K562 (cell line): ENCODE results near the gene GUK1. TPM values are rescaled to one million over a fixed set of nuclear protein-coding genes. Genes with fewer than 3 reads are reported as not detected.

Experiments used
- ADNP ChIP-seq: fragments of 200-800 bp; sonication (Bioruptor generic); IDR thresholded peaks from 2 replicates; pipeline ENCODE4 v1.6.1; 2016; ENCODE audit warnings: missing genetic modification characterization, missing compliant biosample characterization
- ATF2 ChIP-seq: sonication (generic); formaldehyde crosslinking; IDR thresholded peaks from 2 replicates; pipeline ENCODE4 v1.8.1; 2022; ENCODE audit warnings: missing genetic modification reagents
- ATF4 ChIP-seq: fragments of 450-650 bp; formaldehyde crosslinking; IDR thresholded peaks from 2 replicates; pipeline ENCODE4 v1.4.0; 2022; ENCODE audit warnings: mild to moderate bottlenecking, moderate library complexity
- CEBPZ ChIP-seq: fragments of 150-350 bp; IDR thresholded peaks from 2 replicates; pipeline ENCODE4 v1.6.1; 2014; ENCODE audit warnings: low read depth, mild to moderate bottlenecking, low read length, borderline replicate concordance
- EHMT2 ChIP-seq: fragments of 450-650 bp; IDR thresholded peaks from 2 replicates; pipeline ENCODE4 v1.6.1; 2018; ENCODE audit warnings: antibody characterized with exemption
- ELF1 ChIP-seq: fragments of 200-800 bp; sonication (Bioruptor generic); IDR thresholded peaks from 2 replicates; pipeline ENCODE4 v1.6.1; 2016; ENCODE audit warnings: missing genetic modification characterization, missing compliant biosample characterization
- FOXA1 ChIP-seq: fragments of 450-650 bp; IDR thresholded peaks from 2 replicates; pipeline ENCODE4 v1.6.1; 2016; ENCODE audit warnings: mild to moderate bottlenecking, borderline replicate concordance
- GMEB1 ChIP-seq: fragments of 250-450 bp; sonication (Bioruptor Pico); IDR thresholded peaks from 2 replicates; pipeline ENCODE4 v1.4.0; 2020; ENCODE audit warnings: mild to moderate bottlenecking
- HBP1 ChIP-seq: fragments of 450-650 bp; formaldehyde crosslinking; IDR thresholded peaks from 2 replicates; pipeline ENCODE4 v1.4.0; 2022; ENCODE audit warnings: missing genetic modification characterization
- MEF2A ChIP-seq: IDR thresholded peaks from 2 replicates; pipeline ENCODE4 v1.6.1; 2011; ENCODE audit warnings: low read depth, mild to moderate bottlenecking, low read length, moderate library complexity; ENCODE audit not compliant: control insufficient read depth
- MTA1 ChIP-seq: fragments of 450-650 bp; IDR thresholded peaks from 2 replicates; pipeline ENCODE4 v1.6.1; 2017; ENCODE audit warnings: borderline replicate concordance
- POLR2G ChIP-seq: fragments of 200-400 bp; formaldehyde crosslinking; IDR thresholded peaks from 2 replicates; pipeline ENCODE4 v1.6.1; 2017; ENCODE audit warnings: low read depth, mild to moderate bottlenecking, antibody characterized with exemption, low read length, moderate library complexity
- PRMT5 ChIP-seq: sonication (generic); formaldehyde crosslinking; IDR thresholded peaks from 2 replicates; pipeline ENCODE4 v1.5.0; 2020; ENCODE audit warnings: missing genetic modification reagents
- TRIM28 ChIP-seq: fragments of 450-650 bp; IDR thresholded peaks from 2 replicates; pipeline ENCODE4 v1.6.1; 2017
- ZNF449 ChIP-seq: fragments of 250-450 bp; sonication (Bioruptor Pico); IDR thresholded peaks from 2 replicates; pipeline ENCODE4 v1.8.0; 2022; ENCODE audit warnings: moderate library complexity, mild to moderate bottlenecking, inconsistent platforms
- ZNF507 ChIP-seq: conservative IDR thresholded peaks from 2 replicates; pipeline ENCODE4 v1.6.1; 2017; ENCODE audit warnings: missing genetic modification characterization, missing compliant biosample characterization
- ZNF589 ChIP-seq: fragments of 200-800 bp; sonication (Bioruptor generic); IDR thresholded peaks from 2 replicates; pipeline ENCODE4 v1.6.1; 2016; ENCODE audit warnings: low read depth, missing genetic modification characterization, missing compliant biosample characterization
- polyA plus RNA-seq, 8 experiments: library from polyadenylated mRNA; depleted of rRNA in 4 of 8; stranded (reverse) in 5 of 8; unstranded in 3 of 8; fragments of >200 nt; fragmentation: Nextera tagmentation in 2 of 8; fragmentation: Illumina TruSeq in 1 of 8; extraction: Ambion mirVana in 2 of 8; extraction: Trizol in 1 of 8; gene quantifications; 2 replicates each; pipeline versions ENCODE4 v1.2.1 to v1.2.3, GENCODE V29; 2011 to 2014; ENCODE audit warnings: inconsistent platforms in 1 of 8, missing spikeins in 1 of 8
- total RNA-seq, 7 experiments: library from RNA; depleted of rRNA in 6 of 7; stranded (reverse); fragments of >200 nt in 6 of 7; fragmentation: Illumina TruSeq in 2 of 7; extraction: Trizol in 2 of 7; gene quantifications; 2 replicates each; pipeline versions ENCODE4 v1.2.1 to v1.2.3, GENCODE V29; 2011 to 2021; ENCODE audit warnings: low replicate concordance in 1 of 7

Gene GUK1
- total and polyA plus RNA-seq, 9 of the 15 experiments (the other 6 are each of a cell fraction or from before 2014, with no cell fraction given) = 7.0 to 331 (median 132) TPM

- no peak; the same call in 1 of the 2 replicates for TF ChIP-seq ATF2 (CRISPR knock-in tag)
- TF ChIP-seq ZNF449 (CRISPR knock-in tag) = no peak
- TF ChIP-seq MTA1 = peak; percentile 100
- TF ChIP-seq POLR2G = peak; percentile 97
- TF ChIP-seq ELF1 (tag) = no peak
- no peak for TF ChIP-seq HBP1 (CRISPR knock-in tag)
- TF ChIP-seq MEF2A = no peak
- 0 out of 2 replicates have a peak, but pooled peaks have one; percentile 6 for TF ChIP-seq CEBPZ
- TF ChIP-seq TRIM28 = no peak
- TF ChIP-seq ZNF589 (CRISPR knock-in tag) = no peak
- no peak for TF ChIP-seq ZNF507
- TF ChIP-seq EHMT2 = no peak
- no peak for TF ChIP-seq ATF4 (CRISPR knock-in tag)
- no peak for TF ChIP-seq ADNP
- no peak for TF ChIP-seq FOXA1
- TF ChIP-seq GMEB1 (CRISPR knock-in tag) = peak; percentile 63
- no peak for TF ChIP-seq PRMT5 (CRISPR knock-in tag)
These were observed 30.8 kb upstream of the GUK1 start, which contains the start of gene MRPL55 (continued) for GRCh38 chr1:228109073-228109961.
